Astrocyte (in vitro differentiated cells and primary cell): ENCODE results near the gene SKAP2.

Experiments used
- EZH2 ChIP-seq: IDR thresholded peaks from 2 replicates; pipeline ENCODE4 v1.6.1; 2012; ENCODE audit warnings: mild to moderate bottlenecking, low read length, inconsistent platforms; ENCODE audit not compliant: insufficient read depth
- TF ChIP-seq, protein P1 (sequence below): IDR thresholded peaks from 2 replicates; pipeline ENCODE4 v1.5.1; 2011; ENCODE audit warnings: low read depth, mild to moderate bottlenecking, inconsistent platforms, low read length, moderate library complexity; ENCODE audit not compliant: insufficient read depth

GRCh38 chr7:26638140-26638539, 226.2 kb downstream of the SKAP2 start:
- TF ChIP-seq, protein P1, sequence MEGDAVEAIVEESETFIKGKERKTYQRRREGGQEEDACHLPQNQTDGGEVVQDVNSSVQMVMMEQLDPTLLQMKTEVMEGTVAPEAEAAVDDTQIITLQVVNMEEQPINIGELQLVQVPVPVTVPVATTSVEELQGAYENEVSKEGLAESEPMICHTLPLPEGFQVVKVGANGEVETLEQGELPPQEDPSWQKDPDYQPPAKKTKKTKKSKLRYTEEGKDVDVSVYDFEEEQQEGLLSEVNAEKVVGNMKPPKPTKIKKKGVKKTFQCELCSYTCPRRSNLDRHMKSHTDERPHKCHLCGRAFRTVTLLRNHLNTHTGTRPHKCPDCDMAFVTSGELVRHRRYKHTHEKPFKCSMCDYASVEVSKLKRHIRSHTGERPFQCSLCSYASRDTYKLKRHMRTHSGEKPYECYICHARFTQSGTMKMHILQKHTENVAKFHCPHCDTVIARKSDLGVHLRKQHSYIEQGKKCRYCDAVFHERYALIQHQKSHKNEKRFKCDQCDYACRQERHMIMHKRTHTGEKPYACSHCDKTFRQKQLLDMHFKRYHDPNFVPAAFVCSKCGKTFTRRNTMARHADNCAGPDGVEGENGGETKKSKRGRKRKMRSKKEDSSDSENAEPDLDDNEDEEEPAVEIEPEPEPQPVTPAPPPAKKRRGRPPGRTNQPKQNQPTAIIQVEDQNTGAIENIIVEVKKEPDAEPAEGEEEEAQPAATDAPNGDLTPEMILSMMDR, result no peak
- no peak for TF ChIP-seq EZH2
